ENCODE data around the gene ADORA2B.
"Not testable (repeated sequence)": the region's sequence is repeated elsewhere in the genome, so short reads cannot be mapped to it uniquely, and the experiment has no call there.

ADORA2B gene

GRCh38 chr17:15952916-15953790, 8.2 kb downstream of the ADORA2B start:
- DNase-seq (ENCODE audit: low read depth in 3 of 3), result no peak

- no peak for DNase-seq (ENCODE audit: low read depth in 3 of 3)
Measured at GRCh38 chr17:15954222-15954621, 9.3 kb downstream of the ADORA2B start.

- no peak for DNase-seq (ENCODE audit: low read depth in 3 of 3)
Measured at GRCh38 chr17:15955793-15956541, 11.0 kb downstream of the ADORA2B start.

GRCh38 chr17:15957206-15957605, 12.3 kb downstream of the ADORA2B start:
- no peak for DNase-seq (ENCODE audit: low read depth in 3 of 3)

GRCh38 chr17:15957608-15958307, 12.8 kb downstream of the ADORA2B start:
- no peak for DNase-seq (ENCODE audit: low read depth in 3 of 3)

GRCh38 chr17:15958484-15958854, 13.5 kb downstream of the ADORA2B start:
- no peak for DNase-seq (ENCODE audit: low read depth in 3 of 3)

- no peak for DNase-seq (ENCODE audit: low read depth in 3 of 3)
Measured at GRCh38 chr17:15963670-15964110, 18.8 kb downstream of the ADORA2B start.

- no peak for DNase-seq (ENCODE audit: low read depth in 3 of 3)
Measured at GRCh38 chr17:15965528-15965927, 20.6 kb downstream of the ADORA2B start.

GRCh38 chr17:15966183-15966878, 21.4 kb downstream of the ADORA2B start:
- DNase-seq (ENCODE audit: low read depth in 3 of 3), result no peak

- no peak for DNase-seq (ENCODE audit: low read depth in 3 of 3)
Measured at GRCh38 chr17:15966879-15967248, 21.9 kb downstream of the ADORA2B start.

- no peak for DNase-seq (ENCODE audit: low read depth in 3 of 3)
Measured at GRCh38 chr17:15967706-15968399, 22.9 kb downstream of the ADORA2B start.

- DNase-seq (ENCODE audit: low read depth in 3 of 3), result no peak
Measured at GRCh38 chr17:15969463-15969862, 24.5 kb downstream of the ADORA2B start.

- DNase-seq (ENCODE audit: low read depth in 3 of 3), result no peak
Measured at GRCh38 chr17:15970500-15970899, 25.6 kb downstream of the ADORA2B start.

- no peak for DNase-seq (ENCODE audit: low read depth in 3 of 3)
Measured at GRCh38 chr17:15971098-15971678, 26.3 kb downstream of the ADORA2B start.

- DNase-seq (ENCODE audit: low read depth in 3 of 3), result no peak
Measured at GRCh38 chr17:15971882-15972281, 27.0 kb downstream of the ADORA2B start.

GRCh38 chr17:15972497-15972951, 27.6 kb downstream of the ADORA2B start:
- DNase-seq (ENCODE audit: low read depth in 3 of 3), result no peak

GRCh38 chr17:15973016-15973415, 28.1 kb downstream of the ADORA2B start:
- DNase-seq (ENCODE audit: low read depth in 3 of 3), result no peak

GRCh38 chr17:15973834-15974233, 28.9 kb downstream of the ADORA2B start:
- DNase-seq (ENCODE audit: low read depth in 3 of 3), result no peak

- DNase-seq (ENCODE audit: low read depth in 3 of 3), result no peak
Measured at GRCh38 chr17:15977894-15978293, 33.0 kb downstream of the ADORA2B start.

- no peak for DNase-seq (ENCODE audit: low read depth in 3 of 3)
Measured at GRCh38 chr17:15978606-15979005, 33.7 kb downstream of the ADORA2B start.

- DNase-seq (ENCODE audit: low read depth in 3 of 3), result not testable (repeated sequence)
Measured at GRCh38 chr17:15979013-15979412, 34.1 kb downstream of the ADORA2B start.
